Coronary artery (tissue), 2 donors: ENCODE results near the gene CMIP.

Experiments used
- DNase-seq: peaks from one replicate; pipeline ENCODE4 v3.0.0-alpha.2; 2017; ENCODE audit warnings: low spot score
- H3K27ac ChIP-seq, 2 donors: fragments of 200-600 bp; sonication (generic); one replicate each; pipeline ENCODE4 v1.5.1; 2016 to 2019
- H3K4me3 ChIP-seq: fragments of 200-600 bp; sonication (generic); 2 replicates; pipeline ENCODE4 v1.5.1; 2016; ENCODE audit warnings: mild to moderate bottlenecking, moderate library complexity
- TF ChIP-seq, protein P1 (sequence below): fragments of 200-600 bp; sonication (generic); IDR thresholded peaks from one replicate; pipeline ENCODE4 v1.5.1; 2019; ENCODE audit warnings: antibody characterized with exemption

Gene CMIP

GRCh38 chr16:81600275-81600674, 155.7 kb downstream of the CMIP start:
- H3K27ac ChIP-seq, result peak overlapping the region; percentile 53 to 72
- no peak for DNase-seq
- TF ChIP-seq, protein P1, sequence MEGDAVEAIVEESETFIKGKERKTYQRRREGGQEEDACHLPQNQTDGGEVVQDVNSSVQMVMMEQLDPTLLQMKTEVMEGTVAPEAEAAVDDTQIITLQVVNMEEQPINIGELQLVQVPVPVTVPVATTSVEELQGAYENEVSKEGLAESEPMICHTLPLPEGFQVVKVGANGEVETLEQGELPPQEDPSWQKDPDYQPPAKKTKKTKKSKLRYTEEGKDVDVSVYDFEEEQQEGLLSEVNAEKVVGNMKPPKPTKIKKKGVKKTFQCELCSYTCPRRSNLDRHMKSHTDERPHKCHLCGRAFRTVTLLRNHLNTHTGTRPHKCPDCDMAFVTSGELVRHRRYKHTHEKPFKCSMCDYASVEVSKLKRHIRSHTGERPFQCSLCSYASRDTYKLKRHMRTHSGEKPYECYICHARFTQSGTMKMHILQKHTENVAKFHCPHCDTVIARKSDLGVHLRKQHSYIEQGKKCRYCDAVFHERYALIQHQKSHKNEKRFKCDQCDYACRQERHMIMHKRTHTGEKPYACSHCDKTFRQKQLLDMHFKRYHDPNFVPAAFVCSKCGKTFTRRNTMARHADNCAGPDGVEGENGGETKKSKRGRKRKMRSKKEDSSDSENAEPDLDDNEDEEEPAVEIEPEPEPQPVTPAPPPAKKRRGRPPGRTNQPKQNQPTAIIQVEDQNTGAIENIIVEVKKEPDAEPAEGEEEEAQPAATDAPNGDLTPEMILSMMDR, result no peak
- peak overlapping the region; percentile 45 for H3K4me3 ChIP-seq

DNA sequence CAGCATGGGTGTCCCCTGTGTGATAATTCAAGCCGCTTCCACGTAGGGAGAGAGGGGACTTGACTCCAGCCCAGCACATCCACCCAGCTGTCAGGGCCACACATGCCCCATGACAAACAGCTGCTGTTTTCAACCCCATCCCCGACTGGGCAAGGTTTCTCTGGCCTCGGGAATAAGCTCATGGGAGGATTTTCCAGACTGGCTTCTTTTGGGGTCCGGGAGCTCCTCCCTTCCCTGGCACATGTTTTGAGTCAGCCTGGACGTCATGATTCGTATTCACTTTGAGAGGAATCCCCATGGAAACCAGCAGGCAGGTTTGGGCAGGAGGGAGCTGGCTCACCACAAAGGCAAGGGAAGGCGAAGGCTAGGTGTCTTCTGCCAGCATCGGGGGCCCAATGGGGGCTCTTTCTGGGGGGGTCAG, 156.4 kb downstream of the CMIP start:
- TF ChIP-seq, protein P1, result no peak
- no peak for DNase-seq
- Histone ChIP-seq H3K4me3 (peak overlapping the region; percentile 53), H3K27ac (peak overlapping the region; percentile 53 to 72)

GRCh38 chr16:81601601-81602255, 157.1 kb downstream of the CMIP start:
- no peak for DNase-seq
- TF ChIP-seq, protein P1, result no peak
- H3K4me3 ChIP-seq, result peak overlapping the region; percentile 53
- H3K27ac ChIP-seq, result peak overlapping the region; percentile 53 to 72

DNA sequence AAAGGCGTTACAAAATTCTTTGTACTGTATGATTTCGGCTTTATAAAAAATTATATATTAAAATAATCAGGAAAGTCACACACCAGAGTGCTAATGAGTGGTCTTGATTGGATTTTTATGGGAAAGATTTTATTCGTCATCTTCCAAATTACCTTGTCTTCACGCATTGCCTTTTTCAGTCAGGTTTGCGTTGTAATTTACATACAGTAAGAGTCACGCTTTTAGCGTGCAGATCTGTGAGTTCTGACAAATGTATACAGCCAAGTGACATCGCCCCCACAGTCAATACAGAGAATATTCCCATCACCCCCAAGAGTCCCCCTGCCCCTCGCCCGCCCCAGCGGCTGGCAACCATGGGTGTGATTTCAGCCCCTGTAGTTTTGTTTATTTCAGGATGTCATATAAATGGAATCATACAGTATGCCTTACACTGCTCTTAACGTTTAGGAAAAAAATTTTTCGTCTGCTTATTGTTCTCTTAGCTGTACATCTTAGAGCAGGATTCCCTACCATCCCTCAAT, 157.7 kb downstream of the CMIP start:
- Histone ChIP-seq H3K4me3 (peak overlapping the region; percentile 53), H3K27ac (no peak overlapping the region)
- no peak for DNase-seq
- TF ChIP-seq, protein P1, result no peak

DNA sequence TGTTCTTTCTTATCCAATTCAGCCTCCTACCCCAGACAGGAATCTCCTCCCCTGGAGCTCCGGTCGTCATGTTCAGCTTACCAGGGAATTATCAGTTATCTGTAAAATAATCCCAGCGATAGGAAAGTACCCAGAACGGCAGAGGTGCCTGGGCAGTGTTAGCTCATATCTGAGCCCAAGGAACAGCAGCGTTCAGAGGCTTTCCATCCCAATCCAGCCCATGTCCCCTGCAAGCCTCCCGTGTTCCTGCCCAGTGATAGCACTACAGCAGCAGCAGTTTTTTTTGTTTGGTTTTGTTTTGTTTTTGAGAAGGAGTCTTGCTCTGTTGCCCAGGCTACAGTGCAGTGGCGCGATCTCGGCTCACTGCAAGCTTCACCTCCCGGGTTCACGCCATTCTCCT, 158.2 kb downstream of the CMIP start:
- Histone ChIP-seq H3K4me3 (no peak overlapping the region), H3K27ac (no peak overlapping the region)
- TF ChIP-seq, protein P1, result no peak
- DNase-seq, result no peak

GRCh38 chr16:81604960-81605383, 160.4 kb downstream of the CMIP start:
- TF ChIP-seq, protein P1, result no peak
- no peak for DNase-seq
- H3K4me3 ChIP-seq, result no peak overlapping the region
- H3K27ac ChIP-seq, result no peak overlapping the region

GRCh38 chr16:81606039-81606438, 161.4 kb downstream of the CMIP start:
- Histone ChIP-seq H3K4me3 (no peak overlapping the region), H3K27ac (no peak overlapping the region)
- DNase-seq, result no peak
- TF ChIP-seq, protein P1, result no peak
